CD14-positive monocyte (primary cell): ENCODE measurements around the gene VDAC1. TPM values are rescaled to one million over a fixed set of nuclear protein-coding genes. Genes with fewer than 3 reads are reported as not detected.

Experiments used
- DNase-seq, 3 donors: peaks; one replicate each; pipeline ENCODE4 v3.0.0-alpha.2; 2011 to 2022
- H2AFZ ChIP-seq: 2 replicates; pipeline ENCODE4 v1.6.0; 2012; ENCODE audit warnings: mild to moderate bottlenecking, low read depth, low read length, inconsistent platforms; ENCODE audit not compliant: insufficient read depth, poor library complexity, severe bottlenecking
- H3K27ac ChIP-seq, 2 donors: 1 replicate in 1 of 2; 2 replicates in 1 of 2; pipeline ENCODE4 v1.5.1; 2012 to 2013; ENCODE audit warnings: low read length in 2 of 2, control low read depth in 1 of 2, inconsistent platforms in 1 of 2, low read depth in 1 of 2, mild to moderate bottlenecking in 1 of 2
- H3K27me3 ChIP-seq, 2 donors: one replicate each; pipeline versions ENCODE4 v1.6.0 to v1.6.1; 2011 to 2013; ENCODE audit warnings: low read length in 2 of 2; ENCODE audit not compliant: control insufficient read depth in 2 of 2, insufficient read depth in 2 of 2
- H3K36me3 ChIP-seq, 2 donors: replicated peaks in 1 of 2; 1 replicate in 1 of 2; 2 replicates in 1 of 2; pipeline versions ENCODE4 v1.5.1 to v1.6.1; 2012 to 2013; ENCODE audit warnings: low read length in 2 of 2, control low read depth in 1 of 2, inconsistent platforms in 1 of 2, mild to moderate bottlenecking in 1 of 2; ENCODE audit not compliant: insufficient read depth in 2 of 2, control insufficient read depth in 1 of 2
- H3K4me1 ChIP-seq, 2 donors: 1 replicate in 1 of 2; 2 replicates in 1 of 2; pipeline versions ENCODE4 v1.5.1 to v1.6.1; 2012 to 2013; ENCODE audit warnings: low read length in 2 of 2, control low read depth in 1 of 2, inconsistent platforms in 1 of 2, mild to moderate bottlenecking in 1 of 2, moderate library complexity in 1 of 2; ENCODE audit not compliant: insufficient read depth in 2 of 2, control insufficient read depth in 1 of 2
- H3K4me2 ChIP-seq: replicated peaks from 2 replicates; pipeline ENCODE3; 2012; ENCODE audit warnings: low read length, moderate library complexity, mild to moderate bottlenecking; ENCODE audit not compliant: poor library complexity, severe bottlenecking; ENCODE audit errors: extremely low read depth
- H3K4me3 ChIP-seq, 3 experiments: fragments of 200-600 bp in 1 of 3; sonication (generic) in 1 of 3; replicated peaks in 1 of 3; 1 replicate in 2 of 3; 2 replicates in 1 of 3; pipeline ENCODE4 v1.5.1; 2011 to 2013; ENCODE audit warnings: low read length in 3 of 3, mild to moderate bottlenecking in 3 of 3, control low read depth in 2 of 3, low read depth in 2 of 3, inconsistent platforms in 1 of 3, moderate library complexity in 1 of 3
- H3K79me2 ChIP-seq: 2 replicates; pipeline ENCODE4 v1.6.0; 2012; ENCODE audit warnings: mild to moderate bottlenecking, control low read depth, inconsistent platforms, low read length, moderate library complexity; ENCODE audit not compliant: insufficient read depth
- H3K9ac ChIP-seq: 2 replicates; pipeline ENCODE4 v1.6.0; 2017; ENCODE audit warnings: low read length, mild to moderate bottlenecking; ENCODE audit not compliant: insufficient read depth, poor library complexity, severe bottlenecking
- H3K9me3 ChIP-seq, 2 donors: replicated peaks in 1 of 2; 1 replicate in 1 of 2; 2 replicates in 1 of 2; pipeline versions ENCODE4 v1.5.1 to v1.6.1; 2012 to 2013; ENCODE audit warnings: low read length in 2 of 2, control low read depth in 1 of 2; ENCODE audit not compliant: control insufficient read depth in 1 of 2, insufficient read depth in 1 of 2
- H4K20me1 ChIP-seq: 2 replicates; pipeline ENCODE4 v1.6.0; 2012; ENCODE audit warnings: mild to moderate bottlenecking, low read length, control low read depth, moderate library complexity; ENCODE audit not compliant: insufficient read depth
- H3K27ac Mint-ChIP-seq, 7 donors: one replicate each; pipeline ENCODE4 v1.8.0; 2020; ENCODE audit warnings: mild to moderate bottlenecking in 7 of 7, mixed read lengths in 7 of 7, moderate library complexity in 6 of 7, inconsistent platforms in 2 of 7
- H3K27me3 Mint-ChIP-seq, 3 donors: one replicate each; pipeline ENCODE4 v1.8.0; 2021 to 2022; ENCODE audit warnings: low read depth in 3 of 3, mild to moderate bottlenecking in 3 of 3, mixed read lengths in 3 of 3, moderate library complexity in 3 of 3, inconsistent platforms in 1 of 3
- H3K36me3 Mint-ChIP-seq, 2 donors: one replicate each; pipeline ENCODE4 v1.8.0; 2020; ENCODE audit warnings: mixed read lengths in 2 of 2, inconsistent platforms in 1 of 2, mild to moderate bottlenecking in 1 of 2
- H3K4me1 Mint-ChIP-seq: one replicate; pipeline ENCODE4 v1.8.0; 2020; ENCODE audit warnings: mild to moderate bottlenecking, mixed read lengths
- H3K4me3 Mint-ChIP-seq, 2 donors: one replicate each; pipeline ENCODE4 v1.8.0; 2020; ENCODE audit warnings: mild to moderate bottlenecking in 2 of 2, mixed read lengths in 2 of 2, moderate library complexity in 1 of 2
- H3K9me3 Mint-ChIP-seq, 7 donors: one replicate each; pipeline ENCODE4 v1.8.0; 2020 to 2022; ENCODE audit warnings: mixed read lengths in 7 of 7, mild to moderate bottlenecking in 6 of 7, moderate library complexity in 6 of 7, inconsistent platforms in 2 of 7
- WGBS: methylation state at CpG from one replicate; pipeline ENCODE4 v1.1.5; 2013; ENCODE audit warnings: missing lambda C conversion rate; ENCODE audit not compliant: insufficient coverage; 5-methylcytosine and 5-hydroxymethylcytosine counted together
- intact Hi-C, 2 donors: fragments of 100-400 bp; cut with micrococcal nuclease; formaldehyde crosslinking; loops; one replicate each; pipeline versions ENCODE4 v1.15.0 to v1.15.1; 2023
- polyA plus RNA-seq, 3 donors: library from polyadenylated mRNA; depleted of rRNA in 1 of 3; unstranded in 2 of 3; stranded (reverse) in 1 of 3; fragments of 300-500 nt in 2 of 3; fragments of >200 nt in 1 of 3; fragmentation: Illumina TruSeq in 2 of 3; gene quantifications; 1 replicate in 2 of 3; 2 replicates in 1 of 3; pipeline ENCODE4 v1.2.3, GENCODE V29; 2012 to 2021
- TF ChIP-seq, protein P1 (sequence below): fragments of 200-600 bp; IDR thresholded peaks from one replicate; pipeline ENCODE4 v1.8.0; 2022; ENCODE audit warnings: antibody characterized with exemption, mild to moderate bottlenecking

Gene VDAC1
- polyA plus RNA-seq, 3 donors: 59.9 to 107 (median 84.4) TPM

DNA sequence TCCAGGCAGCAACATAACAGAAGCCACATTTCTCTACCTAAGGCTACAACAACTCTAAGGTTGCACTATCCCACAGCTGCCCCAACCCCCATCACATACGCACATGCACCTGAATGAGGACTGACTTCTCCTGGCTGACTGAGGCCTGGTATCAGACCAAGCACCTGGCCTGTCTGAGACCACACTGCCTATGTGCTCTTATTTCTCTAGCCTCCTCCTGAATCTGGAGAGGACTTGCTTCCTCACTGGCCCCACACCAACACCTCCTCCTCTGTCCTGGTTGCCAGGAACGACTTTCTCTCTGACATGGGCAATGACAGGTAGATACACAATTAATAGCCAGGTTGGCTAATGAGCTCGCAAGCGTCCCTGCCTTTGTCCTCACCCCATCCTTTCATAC, 14.9 kb upstream of the VDAC1 start:
- H3K27me3 Mint-ChIP-seq: peaks cover 62 to 92% (median 84%) of the 10 kb centered on the region in 3 donors
- H3K36me3 Mint-ChIP-seq: no peaks in the 10 kb centered on the region
- Histone ChIP-seq H3K4me1 (no peaks in the 10 kb centered on the region), H3K4me2 (no peak overlapping the region), H3K27ac (no peak overlapping the region), H3K36me3 (no peaks in the 10 kb centered on the region), H3K9me3 (no peaks in the 10 kb centered on the region), H3K79me2 (no peaks in the 10 kb centered on the region), H2AFZ (no peak overlapping the region), H3K4me3 (no peak overlapping the region), H3K27me3 (peaks cover 29 to 56% of the 10 kb centered on the region in 2 donors), H4K20me1 (no peaks in the 10 kb centered on the region), H3K9ac (no peak overlapping the region)
- H3K9me3 Mint-ChIP-seq: peaks cover 0 to 4% (median 0%) of the 10 kb centered on the region in 7 donors
- peaks cover 5% of the 10 kb centered on the region for H3K4me1 Mint-ChIP-seq
- no peak for DNase-seq
- H3K4me3 Mint-ChIP-seq: peak overlapping the region in 1 of 2 donors; percentile 70
- TF ChIP-seq, protein P1, sequence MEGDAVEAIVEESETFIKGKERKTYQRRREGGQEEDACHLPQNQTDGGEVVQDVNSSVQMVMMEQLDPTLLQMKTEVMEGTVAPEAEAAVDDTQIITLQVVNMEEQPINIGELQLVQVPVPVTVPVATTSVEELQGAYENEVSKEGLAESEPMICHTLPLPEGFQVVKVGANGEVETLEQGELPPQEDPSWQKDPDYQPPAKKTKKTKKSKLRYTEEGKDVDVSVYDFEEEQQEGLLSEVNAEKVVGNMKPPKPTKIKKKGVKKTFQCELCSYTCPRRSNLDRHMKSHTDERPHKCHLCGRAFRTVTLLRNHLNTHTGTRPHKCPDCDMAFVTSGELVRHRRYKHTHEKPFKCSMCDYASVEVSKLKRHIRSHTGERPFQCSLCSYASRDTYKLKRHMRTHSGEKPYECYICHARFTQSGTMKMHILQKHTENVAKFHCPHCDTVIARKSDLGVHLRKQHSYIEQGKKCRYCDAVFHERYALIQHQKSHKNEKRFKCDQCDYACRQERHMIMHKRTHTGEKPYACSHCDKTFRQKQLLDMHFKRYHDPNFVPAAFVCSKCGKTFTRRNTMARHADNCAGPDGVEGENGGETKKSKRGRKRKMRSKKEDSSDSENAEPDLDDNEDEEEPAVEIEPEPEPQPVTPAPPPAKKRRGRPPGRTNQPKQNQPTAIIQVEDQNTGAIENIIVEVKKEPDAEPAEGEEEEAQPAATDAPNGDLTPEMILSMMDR: no peak
- 88% methylated on average over 1 of the region's 4 CpGs for WGBS
- peak overlapping the region in 1 of 7 donors; percentile 63 for H3K27ac Mint-ChIP-seq
- intact Hi-C loops: no loop called here

DNA sequence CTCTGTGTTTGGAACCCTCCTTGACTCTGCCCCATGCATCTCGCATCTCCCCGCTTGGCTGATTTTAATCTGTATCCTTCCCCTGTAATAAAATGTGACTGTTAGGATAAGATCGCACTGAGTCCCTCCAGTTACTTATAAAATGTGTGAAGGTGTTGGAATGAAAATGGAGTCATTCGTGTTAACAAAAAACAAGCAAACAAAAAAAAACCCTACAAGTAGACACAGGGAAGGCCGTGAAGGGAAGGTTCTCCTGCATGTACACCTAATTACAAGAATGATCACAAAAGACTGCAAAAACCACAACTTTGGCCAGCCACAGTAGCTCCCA, 14.2 kb upstream of the VDAC1 start:
- Mint-ChIP-seq H3K4me1 (peaks cover 5% of the 10 kb centered on the region), H3K4me3 (peak overlapping the region in 1 of 2 donors; percentile 30), H3K27me3 (peaks cover 66 to 95% (median 88%) of the 10 kb centered on the region in 3 donors), H3K36me3 (no peaks in the 10 kb centered on the region), H3K27ac (no peak overlapping the region), H3K9me3 (peaks cover 0 to 8% (median 0%) of the 10 kb centered on the region in 7 donors)
- no peak overlapping the region for H3K4me3 ChIP-seq
- no peak overlapping the region for H3K9ac ChIP-seq
- no peak overlapping the region for H2AFZ ChIP-seq
- peaks cover 32 to 61% of the 10 kb centered on the region in 2 donors for H3K27me3 ChIP-seq
- TF ChIP-seq, protein P1: no peak
- no peaks in the 10 kb centered on the region for H4K20me1 ChIP-seq
- DNase-seq: no peak
- no CpG with 5 or more reads among the region's 5 CpGs for WGBS
- intact Hi-C loops: no loop called here
- H3K36me3 ChIP-seq: no peaks in the 10 kb centered on the region
- no peak overlapping the region for H3K4me2 ChIP-seq
- no peaks in the 10 kb centered on the region for H3K9me3 ChIP-seq
- H3K79me2 ChIP-seq: no peaks in the 10 kb centered on the region
- H3K4me1 ChIP-seq: no peaks in the 10 kb centered on the region
- no peak overlapping the region for H3K27ac ChIP-seq
